CD4-positive, alpha-beta T cell treated with Interleukin-4 for 1 hour (primary cell): ENCODE results near the gene WDR3.
"Not testable (repeated sequence)": the region's sequence is repeated elsewhere in the genome, so short reads cannot be mapped to it uniquely, and the experiment has no call there.

Experiments used
- DNase-seq, 2 donors: peaks; one replicate each; pipeline ENCODE4 v3.0.0-alpha.2; 2020 to 2022

WDR3 gene

DNA sequence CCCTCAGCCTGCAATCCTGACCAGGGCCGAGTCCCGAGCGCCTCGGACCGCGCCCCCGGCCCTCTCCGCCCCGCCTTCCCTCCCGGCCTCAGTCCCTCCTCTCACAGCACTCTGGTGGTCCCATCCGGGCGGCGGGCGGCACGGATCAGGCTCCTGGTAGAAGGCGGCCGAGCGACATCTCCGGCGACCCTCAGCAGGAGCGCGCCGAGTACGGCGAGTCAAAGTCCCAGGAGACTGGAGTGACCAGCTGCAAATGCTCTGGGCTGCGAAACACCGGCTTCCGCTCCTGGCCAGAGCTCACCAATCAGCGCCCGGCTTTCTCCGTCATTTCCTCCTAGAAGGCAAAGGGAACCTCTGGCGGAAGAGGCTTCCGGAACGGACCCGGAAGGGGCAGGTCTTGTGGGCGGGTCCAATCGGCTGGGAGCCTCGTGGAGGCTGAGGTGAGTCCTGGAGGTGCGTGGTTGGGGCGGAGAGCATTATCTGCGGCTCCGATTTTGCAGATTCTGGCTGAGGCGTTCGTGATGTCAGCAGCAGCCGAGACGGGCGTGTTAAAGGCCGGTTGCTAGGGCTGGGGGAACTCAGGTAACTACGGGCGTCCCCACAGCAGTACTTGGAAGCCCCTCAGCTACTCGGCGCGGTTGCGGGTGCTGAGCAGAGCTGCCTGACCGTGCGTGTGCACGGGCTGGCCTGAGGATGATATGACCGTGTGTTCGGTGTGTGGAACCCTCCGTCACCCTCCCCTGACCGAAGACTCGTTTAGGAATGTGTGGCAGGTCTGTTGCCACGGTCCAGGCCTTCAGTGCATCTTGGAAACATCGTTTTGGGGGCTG, at the start of gene WDR3, which contains the start of gene GDAP2:
Gene WDR3 (plus strand): TSS at position 397 of the 830 bp plus-strand sequence. CDS start 3,581 bp downstream, outside the sequence.
Gene GDAP2 (minus strand): TSS at position 279 of the 830 bp plus-strand sequence. CDS start 9,264 bp downstream, outside the sequence.
- peak; percentile 96 for DNase-seq

DNA sequence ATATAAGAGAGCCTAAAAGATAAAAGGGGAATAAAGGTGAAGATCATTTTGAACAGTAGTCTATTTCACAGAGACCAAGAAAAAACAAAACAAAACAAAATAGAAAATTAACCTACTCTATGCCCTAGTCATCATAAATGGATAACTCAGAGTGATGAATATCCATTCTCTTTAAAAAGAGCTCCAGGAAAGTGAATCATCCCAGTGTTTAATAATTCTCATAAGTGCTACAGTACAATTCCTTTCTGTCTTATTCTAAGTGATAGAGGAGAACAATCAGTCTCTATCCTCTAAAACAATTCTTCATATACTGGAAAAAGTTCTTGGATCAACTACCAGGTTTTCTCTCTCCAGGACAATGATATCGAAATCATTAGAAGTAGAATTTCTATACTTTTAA, 45.9 kb upstream of the WDR3 start:
- DNase-seq = no peak

DNA sequence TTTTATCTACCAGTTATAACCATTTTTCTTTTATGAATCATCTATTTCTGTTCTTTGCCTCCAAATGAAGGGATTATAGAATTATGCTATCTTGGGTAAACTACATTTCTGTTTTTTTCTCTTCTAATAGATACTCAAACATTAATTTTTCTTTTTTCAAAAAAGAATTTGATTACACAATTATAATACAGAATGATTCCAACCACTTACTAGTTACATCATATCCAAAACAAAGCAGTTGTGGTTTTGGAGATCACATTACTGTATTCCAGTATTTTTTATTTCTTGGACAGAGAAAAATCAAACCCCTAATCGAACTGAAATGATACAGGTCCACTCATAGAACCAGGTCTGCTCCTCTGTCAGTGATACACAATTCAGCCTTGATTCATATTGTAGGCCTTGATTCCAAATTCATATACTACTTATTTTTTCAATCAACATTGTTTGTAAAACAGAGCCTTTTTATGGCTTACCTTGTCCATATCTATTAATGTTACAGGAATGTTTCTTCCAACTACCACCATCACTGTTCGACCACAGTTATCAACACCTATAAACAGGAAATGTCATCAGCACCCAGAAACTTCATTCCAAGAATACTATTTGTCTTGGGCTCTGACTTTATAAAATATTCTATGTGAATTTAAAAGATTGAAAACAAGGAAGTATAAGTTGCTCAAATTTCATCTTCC, 43.3 kb upstream of the WDR3 start:
- no peak for DNase-seq

DNA sequence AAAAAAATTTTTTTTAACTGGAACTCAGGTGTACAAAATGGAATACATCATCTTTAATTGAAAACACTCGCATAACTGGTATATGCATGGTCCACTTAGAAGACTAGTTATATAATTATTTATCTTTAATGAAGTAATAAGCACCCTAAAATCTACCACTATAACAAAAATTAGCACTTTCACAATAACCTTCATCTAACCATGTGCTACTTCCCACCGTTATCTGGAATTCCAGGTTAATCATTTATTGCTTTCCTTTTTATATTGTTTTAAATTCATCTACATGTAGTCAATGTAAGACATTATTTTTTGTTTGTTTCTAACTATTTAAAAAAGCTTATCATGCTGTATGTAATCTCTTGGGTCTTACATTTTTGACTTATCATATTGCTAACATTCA, 39.1 kb upstream of the WDR3 start:
- DNase-seq = no peak

DNA sequence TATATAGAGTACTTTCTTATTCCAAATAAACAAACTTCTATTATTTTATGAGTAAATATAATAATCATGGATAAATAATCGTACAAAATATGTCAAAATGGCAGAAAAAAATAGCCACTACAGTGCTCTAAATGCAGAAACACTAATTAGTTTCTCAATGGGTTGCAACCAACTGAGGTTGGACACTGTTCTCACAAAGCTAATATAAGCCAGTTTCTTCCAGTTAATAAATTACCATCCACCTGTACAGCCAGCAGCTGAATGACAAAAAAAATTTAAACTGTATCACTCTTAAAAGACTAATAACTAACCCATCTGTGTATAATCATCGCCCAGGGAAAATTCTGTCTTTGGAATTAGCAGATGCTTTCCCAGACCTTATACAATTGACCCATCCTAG, 37.0 kb upstream of the WDR3 start:
- no peak for DNase-seq

DNA sequence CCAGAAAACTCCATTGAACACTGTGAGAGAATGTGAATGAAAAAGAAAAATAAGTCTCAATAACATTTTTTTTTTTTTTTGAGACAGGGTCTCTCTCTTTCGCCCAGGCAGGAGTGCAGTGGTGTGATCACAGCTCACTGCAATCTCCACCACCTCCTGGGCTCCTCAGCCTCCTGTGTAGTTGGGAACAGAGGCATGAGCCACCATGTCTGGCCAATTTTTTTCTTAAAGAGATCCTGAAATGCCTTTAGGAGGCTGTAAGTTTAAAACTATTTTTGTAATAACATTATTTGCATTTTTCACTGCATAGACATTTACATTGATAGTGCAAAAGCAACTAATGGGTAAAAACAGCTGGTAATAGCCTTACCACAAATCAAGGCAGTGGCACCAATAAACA, 35.5 kb upstream of the WDR3 start:
- DNase-seq = no peak

DNA sequence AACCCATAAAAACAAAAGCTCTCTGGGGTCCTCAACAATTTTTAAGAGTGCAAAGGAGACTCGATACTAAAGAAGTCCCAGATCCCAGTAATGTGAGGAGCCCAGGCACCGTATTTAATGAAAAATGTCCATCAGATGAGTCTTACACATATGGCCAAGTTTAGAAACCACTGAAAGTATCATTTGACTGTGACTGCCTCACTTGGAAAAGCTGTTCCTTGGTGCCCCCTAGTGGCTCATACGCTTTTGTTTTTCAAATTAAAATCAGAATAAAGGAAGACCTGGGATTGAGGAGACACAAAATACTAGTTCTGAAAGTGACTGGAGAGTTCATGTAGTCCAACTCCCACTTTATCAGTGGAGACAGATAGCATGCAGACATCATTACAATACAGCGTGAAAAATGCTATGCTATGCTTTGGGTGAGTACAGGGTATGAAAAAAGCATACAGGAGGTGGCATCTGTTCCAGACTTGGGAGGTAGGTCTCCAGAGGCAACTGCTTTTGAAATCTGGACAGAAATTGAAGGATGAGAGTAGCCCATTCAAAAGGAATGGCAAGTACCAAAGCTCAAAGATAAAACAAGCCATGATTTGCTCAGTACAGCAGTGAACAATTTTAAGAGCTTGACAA, 33.9 kb upstream of the WDR3 start:
- peak; percentile 20 to 59 for DNase-seq

DNA sequence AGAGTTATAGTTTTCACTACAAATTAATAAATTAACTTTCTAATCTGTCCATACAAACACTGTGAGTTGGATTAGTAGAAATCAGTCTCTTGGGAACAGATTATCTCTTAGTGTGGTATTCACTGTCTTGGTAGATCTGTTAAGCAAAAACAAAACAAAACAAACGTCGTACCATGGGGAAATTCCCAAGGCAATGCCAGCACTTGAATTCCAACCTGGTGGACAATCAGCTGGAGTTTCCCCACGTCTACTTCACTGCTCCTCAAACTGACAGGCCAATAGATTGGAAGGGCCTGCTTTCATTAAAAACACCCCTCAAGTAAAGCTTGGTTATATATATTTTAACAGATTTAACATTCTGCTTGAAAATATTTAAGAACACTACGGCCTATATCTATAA, 32.0 kb upstream of the WDR3 start:
- no peak for DNase-seq

DNA sequence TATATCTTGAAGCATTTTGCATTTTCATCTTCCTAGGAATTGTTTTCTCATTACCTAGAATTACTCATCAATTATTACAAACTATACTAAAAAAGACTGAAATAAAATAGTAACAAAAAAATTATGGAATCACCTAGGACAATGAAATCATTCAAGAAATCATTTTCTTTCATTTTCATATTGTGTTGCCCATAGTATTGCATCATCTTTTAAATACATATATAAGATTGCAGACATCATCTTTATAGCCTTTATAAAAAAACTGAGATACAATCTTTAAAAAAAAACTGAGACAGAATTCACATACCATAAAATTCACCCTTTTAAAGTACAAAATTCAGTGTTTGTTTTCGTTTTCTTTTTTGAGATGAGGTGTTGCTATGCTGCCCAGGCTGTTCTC, 29.7 kb upstream of the WDR3 start:
- no peak for DNase-seq

DNA sequence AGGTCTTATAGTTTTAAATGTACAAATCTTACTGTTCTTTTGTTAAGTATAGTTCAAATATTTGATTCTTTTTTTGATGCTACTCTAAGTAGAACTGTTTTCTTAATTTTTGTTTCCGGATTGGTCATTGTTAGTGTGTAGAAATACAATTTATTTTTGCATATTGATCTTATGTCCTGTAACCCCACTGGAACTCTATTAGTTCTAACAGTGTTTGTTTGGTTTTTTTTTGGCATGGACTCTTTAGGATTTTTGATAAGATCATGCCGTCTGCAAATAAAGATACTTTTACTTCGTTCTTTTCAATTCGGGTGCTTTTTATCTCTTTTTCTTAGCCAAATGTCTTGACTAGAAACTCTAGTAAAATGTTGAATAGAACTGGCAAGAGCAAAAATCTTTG, 26.6 kb upstream of the WDR3 start:
- DNase-seq = no peak

DNA sequence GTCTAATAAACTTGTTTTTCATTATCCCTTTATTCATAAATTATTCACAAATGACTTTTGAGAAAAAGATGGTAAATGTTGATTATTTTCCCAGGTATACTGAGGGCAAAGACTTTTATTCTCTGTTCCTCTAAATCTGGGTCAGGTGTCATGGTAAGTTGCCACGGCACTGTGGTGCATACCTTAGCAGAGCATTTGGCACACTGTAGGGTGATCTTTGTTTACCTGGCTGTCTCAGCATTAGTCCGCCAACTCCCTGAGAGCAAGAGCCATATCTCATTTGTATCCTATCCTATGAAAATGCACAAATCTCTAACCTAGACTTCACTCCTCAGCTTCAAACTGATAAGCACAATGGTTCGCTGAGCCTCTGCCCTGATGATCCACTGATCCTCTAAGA, 25.1 kb upstream of the WDR3 start:
- DNase-seq = no peak

DNA sequence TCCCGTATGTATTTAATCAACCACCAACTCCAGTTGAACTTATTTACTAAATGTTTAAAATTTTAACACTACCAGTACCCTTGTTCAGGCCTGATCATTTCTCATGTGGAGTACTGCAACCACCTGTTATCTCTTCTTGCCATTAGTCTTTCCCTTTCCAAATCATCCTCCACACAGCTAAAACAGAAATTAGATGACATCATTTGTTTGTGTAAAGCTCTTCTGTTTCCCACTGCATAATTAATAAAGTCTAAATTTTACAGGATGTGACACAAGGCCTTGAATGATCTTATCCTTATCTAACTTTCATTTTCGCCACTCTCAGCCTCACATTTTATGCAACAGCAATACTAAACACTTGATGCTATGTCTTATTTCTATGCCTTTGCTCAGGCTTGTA, 24.5 kb upstream of the WDR3 start:
- DNase-seq = no peak

DNA sequence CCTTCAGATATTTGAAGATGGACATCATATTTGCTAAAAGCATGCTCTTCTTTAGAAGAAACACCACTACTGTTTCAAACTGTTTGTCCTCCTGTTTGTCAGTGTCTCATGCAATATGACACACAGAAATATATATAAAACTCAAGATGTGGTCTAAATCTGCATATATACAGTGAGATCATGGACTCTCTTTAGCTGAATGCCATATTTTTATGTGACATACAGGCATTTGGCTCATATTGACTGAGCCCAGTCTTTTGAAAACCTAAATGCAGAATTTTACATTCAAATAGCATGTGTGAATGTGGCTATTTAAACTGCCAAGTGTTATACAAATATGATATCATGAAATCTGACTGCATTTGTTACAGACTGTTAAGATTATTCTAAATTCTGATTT, 18.5 kb upstream of the WDR3 start:
- no peak for DNase-seq

DNA sequence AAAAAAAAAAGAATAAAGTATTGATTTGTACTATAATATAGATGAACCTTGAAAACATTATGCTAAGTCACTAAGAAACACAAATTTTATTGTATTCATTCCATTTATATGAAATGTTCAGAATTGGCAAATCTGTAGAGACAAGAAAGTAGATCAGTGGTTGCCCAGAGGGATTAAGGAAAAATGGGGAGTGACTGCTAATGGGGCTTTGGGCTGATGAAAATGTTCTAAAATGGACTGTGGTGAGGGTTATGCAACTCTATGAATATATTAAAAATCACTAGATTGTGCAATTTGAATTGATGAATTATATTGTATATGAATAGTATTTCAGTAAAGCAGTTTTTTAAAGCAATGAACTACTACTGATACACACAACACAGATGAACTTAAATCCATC, 10.2 kb upstream of the WDR3 start:
- DNase-seq = no peak

DNA sequence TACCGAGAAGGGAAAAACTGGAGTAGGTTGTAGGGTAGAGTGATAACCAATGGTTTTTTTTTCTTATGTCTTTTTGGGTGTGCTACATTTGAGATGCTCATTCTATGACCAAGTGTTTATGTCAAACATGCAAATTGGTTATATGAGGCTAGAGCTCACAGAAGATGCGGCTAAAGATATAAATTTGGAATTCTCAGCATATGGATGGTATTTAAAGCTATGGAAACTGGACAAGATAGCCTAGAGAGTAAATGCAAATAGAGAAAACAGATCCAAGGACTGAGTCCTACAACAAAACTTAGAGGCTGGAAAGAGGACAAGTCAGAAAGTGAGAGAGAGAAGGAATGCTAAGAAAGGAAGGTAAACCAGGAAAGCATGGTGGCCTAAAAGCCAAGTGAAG, 7.5 kb upstream of the WDR3 start:
- DNase-seq = no peak

DNA sequence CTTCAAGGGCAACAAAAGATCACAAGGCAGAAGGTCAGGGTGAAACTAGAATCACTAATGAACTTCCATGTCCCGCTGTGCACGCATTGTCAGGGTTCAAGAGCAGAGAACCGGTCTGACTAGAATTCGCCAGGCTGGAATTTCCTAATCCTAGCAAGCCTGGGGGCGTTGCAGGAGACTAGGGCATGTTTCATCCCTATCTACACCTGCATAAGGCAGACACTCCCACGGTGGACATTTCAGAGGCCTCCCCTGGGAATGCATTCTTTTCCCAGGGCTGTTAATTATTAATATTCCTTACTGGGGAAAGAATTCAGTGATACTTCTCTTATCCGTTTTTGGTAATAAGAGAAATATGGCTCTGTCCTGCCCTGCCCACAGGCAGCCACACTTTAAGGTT, 6.8 kb upstream of the WDR3 start:
- DNase-seq = not testable (repeated sequence)

DNA sequence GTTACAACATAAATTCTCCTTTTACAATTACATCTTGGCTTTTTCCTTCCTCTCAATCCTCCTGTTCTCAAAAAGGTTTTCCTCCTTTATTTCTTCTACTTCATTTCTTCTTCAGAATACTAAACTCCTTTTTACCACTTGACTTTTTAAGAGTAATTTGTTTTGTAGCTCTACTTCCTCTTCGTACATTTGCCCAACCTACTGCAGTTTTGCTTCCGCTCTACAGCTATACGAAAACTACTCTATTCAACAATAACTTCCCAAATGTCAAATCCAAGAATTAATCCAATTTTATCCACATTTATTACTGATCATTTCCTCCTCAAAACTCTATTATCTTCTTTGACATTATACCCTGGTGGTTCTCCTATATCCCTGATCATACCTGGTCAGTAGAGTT, 3.6 kb upstream of the WDR3 start:
- DNase-seq = no peak

DNA sequence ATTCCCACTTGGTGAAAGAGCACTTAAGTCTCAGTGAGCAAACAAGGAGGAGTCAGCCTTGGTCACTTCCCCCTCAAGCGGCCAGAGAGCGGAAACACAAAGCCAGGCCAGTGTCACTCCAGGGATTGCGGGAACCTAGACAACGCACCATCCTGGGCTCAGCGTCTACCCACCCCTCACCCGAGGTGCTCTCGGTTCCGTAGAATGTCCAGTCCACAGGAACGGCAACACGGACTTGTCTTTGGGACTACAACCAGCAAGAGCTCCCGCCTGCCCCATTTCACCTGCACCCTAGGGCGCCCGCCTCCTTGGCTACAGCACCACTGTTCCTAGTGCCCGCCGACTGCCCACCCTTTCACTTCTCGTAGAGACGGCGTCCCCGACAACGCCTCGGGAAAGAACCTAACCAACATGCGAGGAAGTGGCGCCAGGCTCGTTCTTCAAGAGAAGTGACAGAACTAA, 627 bp upstream of the WDR3 start:
- peak; percentile 57 to 63 for DNase-seq

DNA sequence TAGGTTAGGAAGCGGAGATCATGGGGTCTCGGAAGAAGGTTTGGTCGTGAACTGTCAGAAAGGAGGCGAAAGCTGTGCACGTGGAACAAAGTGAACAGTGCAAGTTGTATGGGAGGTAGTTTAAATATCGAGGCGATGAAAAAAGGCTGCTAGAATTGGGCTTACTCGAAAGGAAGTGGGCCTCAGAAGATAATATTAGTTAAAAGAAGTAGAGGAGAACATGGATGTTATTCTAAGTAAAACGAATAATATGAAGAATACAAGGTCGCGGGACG, 571 bp downstream of the WDR3 start:
- no peak for DNase-seq

DNA sequence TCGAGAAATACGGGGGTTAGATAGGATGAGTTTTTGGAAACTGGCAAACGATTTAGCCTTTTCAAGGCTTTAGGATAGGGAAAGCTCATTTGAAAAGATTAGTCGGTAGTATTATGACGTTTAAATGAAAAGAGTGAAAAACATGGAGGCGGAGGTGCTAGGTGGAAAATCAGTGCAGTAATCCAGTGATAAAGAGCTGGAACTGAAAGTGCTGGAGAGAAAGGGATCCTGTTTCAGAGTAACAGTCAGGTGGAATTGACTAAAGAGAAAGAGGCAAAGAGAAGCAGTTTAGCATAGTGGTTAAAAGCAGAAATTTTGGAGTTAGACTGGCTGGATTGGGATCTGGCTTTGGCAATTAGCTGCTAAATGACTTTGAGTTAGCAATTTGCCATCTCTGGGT, 945 bp downstream of the WDR3 start:
- DNase-seq = peak in 1 of 2 donors; percentile 0

DNA sequence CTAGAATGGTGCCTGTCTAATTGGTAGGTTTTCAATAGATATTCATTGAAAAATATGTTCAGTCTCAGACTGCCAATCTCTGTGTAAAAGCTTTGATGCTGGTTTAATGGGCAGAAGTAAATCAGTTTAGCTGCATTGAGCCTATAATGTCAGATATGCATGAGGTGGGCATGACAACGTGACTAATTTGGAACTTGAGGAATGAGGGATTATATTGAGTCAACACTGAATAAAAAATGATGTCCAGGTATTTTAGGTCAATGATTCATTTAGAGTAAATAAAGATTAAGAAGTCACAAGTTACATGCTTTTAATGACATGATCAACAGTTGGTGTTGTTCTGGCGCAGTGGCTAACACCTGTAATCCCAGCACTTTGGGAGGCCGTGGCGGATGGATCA, 3.0 kb downstream of the WDR3 start:
- no peak for DNase-seq

DNA sequence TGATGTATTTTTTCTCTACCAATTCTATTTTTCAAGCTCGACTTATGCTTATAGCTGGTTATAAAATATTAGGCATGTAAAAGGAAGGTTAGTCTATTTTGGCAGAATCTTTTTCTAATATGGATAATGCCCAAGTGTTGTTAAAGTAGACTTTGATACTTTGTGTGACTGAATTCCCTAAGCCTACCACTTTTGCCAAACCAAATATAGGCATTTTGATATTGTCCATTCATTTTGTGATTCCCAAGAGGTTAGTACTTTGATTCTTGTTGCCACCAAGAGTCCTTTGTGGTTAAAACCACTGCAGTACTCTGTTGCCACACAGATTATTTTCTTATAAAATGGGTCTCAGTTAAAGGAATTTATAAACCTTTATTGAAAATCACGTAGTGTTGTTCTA, 4.2 kb downstream of the WDR3 start:
- no peak for DNase-seq

DNA sequence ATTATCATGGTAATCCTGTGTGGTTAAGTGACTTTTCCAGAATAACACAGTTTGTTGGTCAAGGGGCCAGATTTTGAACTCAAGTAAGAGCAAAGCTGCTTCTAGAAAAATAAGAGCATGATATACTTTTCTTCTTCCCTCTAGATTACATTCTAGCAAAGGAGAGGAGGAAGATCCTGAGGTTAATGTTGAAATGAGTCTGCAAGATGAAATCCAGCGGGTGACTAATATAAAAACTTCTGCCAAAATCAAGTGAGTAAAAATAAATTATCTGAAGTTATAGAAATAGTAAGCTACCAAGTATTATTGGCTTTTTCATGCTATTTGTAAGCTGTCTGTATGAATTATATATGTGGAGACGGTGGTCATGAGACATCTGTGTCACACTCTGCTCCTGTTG, 12.8 kb downstream of the WDR3 start:
- no peak for DNase-seq

DNA sequence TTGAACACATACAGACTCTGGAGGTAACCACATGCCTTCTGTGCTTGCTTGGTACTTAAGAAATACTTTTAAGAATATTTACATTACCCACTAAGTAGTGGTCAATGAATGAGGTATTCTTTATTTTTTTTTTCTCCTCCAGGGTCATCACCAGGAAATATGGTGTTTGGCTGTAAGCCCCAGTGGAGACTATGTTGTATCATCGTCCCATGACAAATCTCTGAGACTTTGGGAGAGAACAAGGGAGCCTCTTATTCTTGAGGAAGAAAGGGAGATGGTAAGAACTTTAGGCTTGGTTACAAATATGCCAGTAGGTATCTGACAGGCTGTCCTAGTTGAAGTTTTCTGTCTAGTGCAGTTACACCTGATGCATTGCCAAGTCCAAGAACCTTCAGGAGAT, 22.8 kb downstream of the WDR3 start:
- DNase-seq = no peak
